GM12878 (cell line): Measurements from ENCODE around the gene UMAD1. TPM values are rescaled to one million over a fixed set of nuclear protein-coding genes. Genes with fewer than 3 reads are reported as not detected.

Source experiments
- ATAC-seq: fragments of 200-7000 bp; cut with Tn5 transposase; 3 replicates; pipeline ENCODE4 v1.9.1; 2020; ENCODE audit warnings: mild to moderate bottlenecking, moderate library complexity
- BruUV-seq: library from RNA; stranded (reverse); fragments of 400-500 nt; replicated peaks from 2 replicates; lab custom pipeline; 2021; lab: Mats Ljungman, UMichigan
- CTCF ChIA-PET: fragments of 300-600 bp; sonication (Branson Sonifier 250); formaldehyde crosslinking; extraction: SDS; loops from one replicate; lab custom pipeline; 2021; ENCODE audit warnings: inconsistent platforms; lab: Yijun Ruan, JAX
- POLR2A ChIA-PET: fragments of 350-600 bp; formaldehyde crosslinking; extraction: SDS; loops from one replicate; lab custom pipeline; 2021; ENCODE audit warnings: inconsistent platforms; lab: Charles Lee
- RAD21 ChIA-PET: fragments of 300-600 bp; sonication (Branson Sonifier 250); formaldehyde crosslinking; loops from one replicate; lab custom pipeline; 2023; ENCODE audit warnings: antibody characterized with exemption; ENCODE audit not compliant: unreplicated experiment; lab: Charles Lee
- SMC1A ChIA-PET: fragments of 300-600 bp; sonication (Branson Sonifier 250); formaldehyde crosslinking; loops from one replicate; lab custom pipeline; 2023; ENCODE audit not compliant: unreplicated experiment, uncharacterized antibody; lab: Charles Lee
- DNase-seq: peaks from one replicate; pipeline ENCODE4 v3.0.0-alpha.2; 2011; ENCODE audit warnings: low read depth, low spot score
- FAIRE-seq: peaks from 3 replicates; lab custom pipeline; 2011; peaks lifted over from hg19 to GRCh38; lab: Jason Lieb, UNC
- H2AFZ ChIP-seq: 2 replicates; pipeline ENCODE4 v1.6.0; 2011; ENCODE audit warnings: low read depth, low read length, control low read depth; ENCODE audit not compliant: control insufficient read depth
- H3K27ac ChIP-seq: 2 replicates; pipeline ENCODE4 v1.5.1; 2011; ENCODE audit warnings: control low read depth; ENCODE audit not compliant: control insufficient read depth, insufficient read depth
- H3K27me3 ChIP-seq, 2 experiments: replicated peaks in 1 of 2; 2 replicates each; pipeline versions ENCODE4 v1.6.0 to v1.6.1; 2011; ENCODE audit warnings: low read length in 1 of 2; ENCODE audit not compliant: control insufficient read depth in 2 of 2, insufficient read depth in 2 of 2
- H3K36me3 ChIP-seq, 2 experiments: 2 replicates each; pipeline ENCODE4 v1.5.1; 2011; ENCODE audit warnings: low read length in 1 of 2; ENCODE audit not compliant: control insufficient read depth in 2 of 2, insufficient read depth in 2 of 2
- H3K4me1 ChIP-seq: 2 replicates; pipeline ENCODE4 v1.6.1; 2011; ENCODE audit warnings: mild to moderate bottlenecking, low read length, moderate library complexity, mixed read lengths; ENCODE audit not compliant: control insufficient read depth, insufficient read depth
- H3K4me2 ChIP-seq: 2 replicates; pipeline ENCODE4 v1.6.0; 2011; ENCODE audit warnings: control low read depth; ENCODE audit not compliant: control insufficient read depth, insufficient read depth
- H3K4me3 ChIP-seq: fragments of 200-600 bp; sonication (generic); 2 replicates; pipeline ENCODE4 v1.5.1; 2016
- H3K79me2 ChIP-seq: 2 replicates; pipeline ENCODE4 v1.6.0; 2011; ENCODE audit warnings: low read length; ENCODE audit not compliant: control insufficient read depth, insufficient read depth
- H3K9ac ChIP-seq: 2 replicates; pipeline ENCODE4 v1.8.0; 2011; ENCODE audit warnings: low read length, control low read depth, mixed read lengths; ENCODE audit not compliant: control insufficient read depth, insufficient read depth
- H3K9me3 ChIP-seq: replicated peaks from 3 replicates; pipeline ENCODE4 v1.5.1; 2011; ENCODE audit warnings: mild to moderate bottlenecking, low read length; ENCODE audit not compliant: control insufficient read depth, insufficient read depth
- H4K20me1 ChIP-seq: 2 replicates; pipeline ENCODE4 v1.6.0; 2011; ENCODE audit not compliant: control insufficient read depth, insufficient read depth
- ATF2 ChIP-seq: IDR thresholded peaks from 2 replicates; pipeline ENCODE4 v1.6.1; 2012; ENCODE audit warnings: low read length, inconsistent platforms
- BCLAF1 ChIP-seq: fragments of 450-650 bp; IDR thresholded peaks from 2 replicates; pipeline ENCODE4 v1.6.1; 2017; ENCODE audit warnings: antibody characterized with exemption, mild to moderate bottlenecking, moderate library complexity
- CBFB ChIP-seq: IDR thresholded peaks from 2 replicates; pipeline ENCODE4 v1.6.1; 2016; ENCODE audit warnings: antibody characterized with exemption, low read depth
- ESRRA ChIP-seq: IDR thresholded peaks from 2 replicates; pipeline ENCODE4 v1.6.1; 2012; ENCODE audit warnings: mild to moderate bottlenecking, low read length, improper control_type of control experiment
- GATAD2B ChIP-seq: fragments of 450-650 bp; conservative IDR thresholded peaks from 2 replicates; pipeline ENCODE4 v1.6.1; 2017; ENCODE audit warnings: low read depth, mild to moderate bottlenecking, moderate library complexity
- HDGF ChIP-seq: fragments of 450-650 bp; IDR thresholded peaks from 2 replicates; pipeline ENCODE4 v1.6.1; 2016; ENCODE audit warnings: antibody characterized with exemption
- IKZF2 ChIP-seq, 2 experiments: fragments of 450-650 bp; IDR thresholded peaks; 2 replicates each; pipeline ENCODE4 v1.6.1; 2017; ENCODE audit warnings: mild to moderate bottlenecking in 2 of 2, moderate library complexity in 2 of 2
- POU2F2 ChIP-seq: IDR thresholded peaks from 3 replicates; pipeline ENCODE4 v1.6.1; 2011; ENCODE audit warnings: low read depth, mild to moderate bottlenecking, low read length, borderline replicate concordance
- RBBP5 ChIP-seq: fragments of 200-600 bp; sonication (generic); conservative IDR thresholded peaks from 2 replicates; pipeline ENCODE4 v1.6.1; 2016
- RFX5 ChIP-seq: IDR thresholded peaks from 2 replicates; pipeline ENCODE4 v1.6.1; 2011; ENCODE audit warnings: low read depth, low read length, improper control_type of control experiment
- SMC3 ChIP-seq: IDR thresholded peaks from 2 replicates; pipeline ENCODE4 v1.6.1; 2011; ENCODE audit warnings: low read length, improper control_type of control experiment, borderline replicate concordance
- ZBTB33 ChIP-seq: fragments of 450-650 bp; IDR thresholded peaks from 2 replicates; pipeline ENCODE4 v1.6.1; 2017; ENCODE audit warnings: mild to moderate bottlenecking
- ZZZ3 ChIP-seq: IDR thresholded peaks from 2 replicates; pipeline ENCODE4 v1.6.1; 2011; ENCODE audit warnings: low read depth; ENCODE audit not compliant: control insufficient read depth, insufficient read length
- in situ Hi-C: fragments of 300-500 bp; cut with MboI; formaldehyde crosslinking; loops from 9 replicates; pipeline ENCODE4 v1.14.3; 2018; ENCODE audit warnings: mixed read lengths
- intact Hi-C: fragments of 100-400 bp; cut with micrococcal nuclease; formaldehyde crosslinking; loops from one replicate; pipeline ENCODE4 v1.14.2; 2022; ENCODE audit not compliant: unreplicated experiment
- polyA plus RNA-seq, 11 experiments: library from polyadenylated mRNA; depleted of rRNA in 4 of 11; unstranded in 6 of 11; stranded (reverse) in 5 of 11; fragments of >200 nt; fragmentation: Nextera tagmentation in 4 of 11; fragmentation: Illumina TruSeq in 1 of 11; extraction: Ambion mirVana in 4 of 11; extraction: Trizol in 1 of 11; gene quantifications; 1 replicate in 1 of 11; 2 replicates in 10 of 11; pipeline versions ENCODE4 v1.2.1 to v1.2.3, GENCODE V29; 2011 to 2016; ENCODE audit warnings: inconsistent platforms in 2 of 11, missing spikeins in 2 of 11, low read depth in 1 of 11
- total RNA-seq, 4 experiments: library from RNA; depleted of rRNA in 3 of 4; stranded (reverse); fragments of >200 nt in 3 of 4; fragmentation: Illumina TruSeq in 1 of 4; extraction: Trizol in 1 of 4; gene quantifications; 2 replicates each; pipeline versions ENCODE4 v1.2.1 to v1.2.3, GENCODE V29; 2013 to 2021

Gene UMAD1
- total and polyA plus RNA-seq, 10 of the 15 experiments (the other 5 are each of a cell fraction or from before 2014, with no cell fraction given), result 6.0 to 28.6 (median 9.3) TPM

- FAIRE-seq (no peak), DNase-seq (no peak), ATAC-seq (no peak)
- no peaks in the 10 kb centered on the region for H3K36me3 ChIP-seq
- BruUV-seq, result no TSS peak
- ChIA-PET SMC1A (interaction anchor here (1.5 to 3.8 kb wide), 2 partner anchors 13 to 14 kb away, joined by 3 to 36 read pairs; no protein-coding TSS in a partner anchor), RAD21 (interaction anchor here (0.9 to 5.7 kb wide), 3 partner anchors 12 to 43 kb away, joined by 3 to 35 read pairs (median 5); no protein-coding TSS in a partner anchor), CTCF (interaction anchor here (1.1 to 5.9 kb wide), 3 partner anchors 13 to 57 kb away, joined by 3 to 47 read pairs (median 3); no protein-coding TSS in a partner anchor), POLR2A (no interaction called here)
- no peaks in the 10 kb centered on the region for H3K9me3 ChIP-seq
- no peak overlapping the region for H3K27ac ChIP-seq
- H2AFZ ChIP-seq, result no peak overlapping the region
- no peaks in the 10 kb centered on the region for H3K27me3 ChIP-seq
- no peak overlapping the region for H3K9ac ChIP-seq
- in situ Hi-C loops, result no loop called here
- TF ChIP-seq SMC3 (no peak), ESRRA (no peak), BCLAF1 (no peak), CBFB (no peak), POU2F2 (no peak), ATF2 (no peak), IKZF2 (IDR thresholded peaks at IDR 0.05) (no peak), ZZZ3 (no peak), GATAD2B (no peak), HDGF (no peak), ZBTB33 (no peak), RBBP5 (no peak), RFX5 (no peak)
- H3K79me2 ChIP-seq, result no peaks in the 10 kb centered on the region
- H4K20me1 ChIP-seq, result no peaks in the 10 kb centered on the region
- H3K4me3 ChIP-seq, result no peak overlapping the region
- H3K4me1 ChIP-seq, result no peaks in the 10 kb centered on the region
- H3K4me2 ChIP-seq, result no peak overlapping the region
- intact Hi-C loops, result no loop called here
Observed at GRCh38 chr7:7693881-7694280, 53.3 kb downstream of the UMAD1 start.
